ENCODE data around the gene SSRP1. TPM values are rescaled to one million over a fixed set of nuclear protein-coding genes. Genes with fewer than 3 reads are reported as not detected.

Gene SSRP1
- total RNA-seq, 1 experiment from 2014 or later: 399 TPM

- CTCF ChIA-PET: no interaction called here
- Histone ChIP-seq H3K4me1 (ENCODE audit: insufficient read depth, low read length, poor library complexity, severe bottlenecking) (peaks cover under 1% of the 10 kb centered on the region), H3K27ac (ENCODE audit: low read depth, low read length, poor library complexity, severe bottlenecking) (no peak overlapping the region), H3K36me3 (ENCODE audit: insufficient read depth, low read length, poor library complexity, severe bottlenecking) (peaks cover 51% of the 10 kb centered on the region), H3K27me3 (replicated peaks; ENCODE audit: insufficient read depth, low read depth, low read length, poor library complexity) (no peaks in the 10 kb centered on the region), H3K4me3 (ENCODE audit: low read depth, low read length, poor library complexity, severe bottlenecking) (no peak overlapping the region), H3K9me3 (ENCODE audit: low read depth, low read length, poor library complexity, severe bottlenecking) (no peaks in the 10 kb centered on the region)
- DNase-seq (ENCODE audit: low spot score): no peak
- TF ChIP-seq CTCF (conservative IDR thresholded peaks at IDR 0.05; ENCODE audit: low read depth, low read length): no peak
- TF ChIP-seq EZH2 (IDR thresholded peaks at IDR 0.05; ENCODE audit: borderline replicate concordance, low read depth, low read length, poor library complexity, severe bottlenecking): no peak
- no TSS peak for BruUV-seq (replicated peaks)
- POLR2A ChIA-PET (ENCODE audit: low non-redundant PET): no interaction called here
- intact Hi-C loops (cut with micrococcal nuclease; ENCODE audit: unreplicated experiment): no loop called here
Observed at GRCh38 chr11:57305523-57305922, 30.2 kb downstream of the SSRP1 start.

- TF ChIP-seq EZH2 (IDR thresholded peaks at IDR 0.05; ENCODE audit: borderline replicate concordance, low read depth, low read length, poor library complexity, severe bottlenecking): no peak
- TF ChIP-seq CTCF (conservative IDR thresholded peaks at IDR 0.05; ENCODE audit: low read depth, low read length): no peak
- POLR2A ChIA-PET (ENCODE audit: low non-redundant PET): no interaction called here
Observed at GRCh38 chr11:57303990-57304579, 31.6 kb downstream of the SSRP1 start.

GRCh38 chr11:57303280-57303989 is 32.3 kb downstream of the SSRP1 start:
- POLR2A ChIA-PET (ENCODE audit: low non-redundant PET): no interaction called here
- intact Hi-C loops (cut with micrococcal nuclease; ENCODE audit: unreplicated experiment): no loop called here
- H3K27ac ChIP-seq (ENCODE audit: low read depth, low read length, poor library complexity, severe bottlenecking): no peak overlapping the region
- no peaks in the 10 kb centered on the region for H3K27me3 ChIP-seq (replicated peaks; ENCODE audit: insufficient read depth, low read depth, low read length, poor library complexity)
- CTCF ChIA-PET: interaction anchor here (0.5 to 0.6 kb wide), 2 partner anchors 10 to 47 kb away, joined by 3 to 4 read pairs; no protein-coding TSS in a partner anchor
- no peak for DNase-seq (ENCODE audit: low spot score)
- no peaks in the 10 kb centered on the region for H3K4me1 ChIP-seq (ENCODE audit: insufficient read depth, low read length, poor library complexity, severe bottlenecking)
- no TSS peak for BruUV-seq (replicated peaks)
- peaks cover 11% of the 10 kb centered on the region for H3K9me3 ChIP-seq (ENCODE audit: low read depth, low read length, poor library complexity, severe bottlenecking)
- TF ChIP-seq EZH2 (IDR thresholded peaks at IDR 0.05; ENCODE audit: borderline replicate concordance, low read depth, low read length, poor library complexity, severe bottlenecking) (no peak), CTCF (conservative IDR thresholded peaks at IDR 0.05; ENCODE audit: low read depth, low read length) (no peak)
- H3K36me3 ChIP-seq (ENCODE audit: insufficient read depth, low read length, poor library complexity, severe bottlenecking): peaks cover 51% of the 10 kb centered on the region
- H3K4me3 ChIP-seq (ENCODE audit: low read depth, low read length, poor library complexity, severe bottlenecking): no peak overlapping the region

More at GRCh38 chr11:57303990-57304579, 31.6 kb downstream of the SSRP1 start:
- DNase-seq (ENCODE audit: low spot score): no peak
- Histone ChIP-seq H3K9me3 (ENCODE audit: low read depth, low read length, poor library complexity, severe bottlenecking) (peaks cover 8% of the 10 kb centered on the region), H3K27me3 (replicated peaks; ENCODE audit: insufficient read depth, low read depth, low read length, poor library complexity) (no peaks in the 10 kb centered on the region), H3K36me3 (ENCODE audit: insufficient read depth, low read length, poor library complexity, severe bottlenecking) (peaks cover 51% of the 10 kb centered on the region), H3K4me3 (ENCODE audit: low read depth, low read length, poor library complexity, severe bottlenecking) (no peak overlapping the region), H3K27ac (ENCODE audit: low read depth, low read length, poor library complexity, severe bottlenecking) (no peak overlapping the region), H3K4me1 (ENCODE audit: insufficient read depth, low read length, poor library complexity, severe bottlenecking) (no peaks in the 10 kb centered on the region)
- CTCF ChIA-PET: no interaction called here
- intact Hi-C loops (cut with micrococcal nuclease; ENCODE audit: unreplicated experiment): no loop called here
- no TSS peak for BruUV-seq (replicated peaks)

All from A673 (cell line).